Cardiac septum (tissue), 1 donor: ENCODE results near the gene AADACL3. TPM values are rescaled to one million over a fixed set of nuclear protein-coding genes. Genes with fewer than 3 reads are reported as not detected.
"Not testable (repeated sequence)": the region's sequence is repeated elsewhere in the genome, so short reads cannot be mapped to it uniquely, and the experiment has no call there.

Experiments
- DNase-seq: peaks from one replicate; pipeline ENCODE4 v3.0.0-alpha.2; 2020; ENCODE audit warnings: low spot score
- intact Hi-C: fragments of 100-400 bp; cut with DNase I; formaldehyde crosslinking; loops from one replicate; pipeline ENCODE4 v1.14.0; 2022
- long read RNA-seq: library from polyadenylated mRNA; unstranded; transcript quantifications from one replicate; pipeline ENCODE4 v2.0.0, GENCODE V29; 2021
- total RNA-seq: library from RNA; stranded (reverse); fragmentation: NEBNext Ultra II Directional; extraction: Animal tissue kit (Norgen Biotek cat#: 25700); gene quantifications from one replicate; pipeline ENCODE4 v1.2.1, GENCODE V29; 2021
- donor health status: DM: no; HTN: no; CAD: no.

The AADACL3 gene, protein sequence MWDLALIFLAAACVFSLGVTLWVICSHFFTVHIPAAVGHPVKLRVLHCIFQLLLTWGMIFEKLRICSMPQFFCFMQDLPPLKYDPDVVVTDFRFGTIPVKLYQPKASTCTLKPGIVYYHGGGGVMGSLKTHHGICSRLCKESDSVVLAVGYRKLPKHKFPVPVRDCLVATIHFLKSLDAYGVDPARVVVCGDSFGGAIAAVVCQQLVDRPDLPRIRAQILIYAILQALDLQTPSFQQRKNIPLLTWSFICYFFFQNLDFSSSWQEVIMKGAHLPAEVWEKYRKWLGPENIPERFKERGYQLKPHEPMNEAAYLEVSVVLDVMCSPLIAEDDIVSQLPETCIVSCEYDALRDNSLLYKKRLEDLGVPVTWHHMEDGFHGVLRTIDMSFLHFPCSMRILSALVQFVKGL
- total RNA-seq = not detected
- long read RNA-seq = 0 reads

DNA sequence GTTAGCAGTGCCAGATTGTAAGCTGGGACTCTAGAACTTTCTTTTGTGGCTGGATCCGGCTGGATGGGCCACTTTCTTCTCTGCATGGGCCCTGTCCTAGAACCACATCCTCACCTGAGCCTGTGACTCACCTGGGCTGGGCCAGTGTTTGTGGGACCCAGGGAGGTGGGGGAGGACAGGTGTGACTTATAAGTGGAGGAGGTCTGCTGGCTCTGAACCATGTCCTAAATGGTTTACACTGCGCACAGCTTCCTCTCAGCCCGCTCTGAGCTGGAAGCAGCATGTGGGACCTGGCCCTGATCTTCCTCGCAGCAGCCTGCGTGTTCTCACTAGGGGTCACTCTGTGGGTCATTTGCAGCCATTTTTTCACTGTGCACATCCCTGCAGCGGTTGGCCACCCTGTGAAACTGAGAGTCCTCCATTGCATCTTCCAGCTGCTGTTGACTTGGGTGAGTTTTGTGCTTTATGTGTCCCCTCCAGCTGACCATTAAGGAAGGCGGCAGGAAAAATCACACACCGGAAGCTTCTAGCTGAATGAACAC lies at the start of gene AADACL3:
Gene AADACL3, plus strand, starts transcription at position 215 of the 542 bp plus-strand sequence. Its CDS starts 67 bp downstream, at position 282.
- intact Hi-C loops = no loop called here
- DNase-seq = no peak

DNA sequence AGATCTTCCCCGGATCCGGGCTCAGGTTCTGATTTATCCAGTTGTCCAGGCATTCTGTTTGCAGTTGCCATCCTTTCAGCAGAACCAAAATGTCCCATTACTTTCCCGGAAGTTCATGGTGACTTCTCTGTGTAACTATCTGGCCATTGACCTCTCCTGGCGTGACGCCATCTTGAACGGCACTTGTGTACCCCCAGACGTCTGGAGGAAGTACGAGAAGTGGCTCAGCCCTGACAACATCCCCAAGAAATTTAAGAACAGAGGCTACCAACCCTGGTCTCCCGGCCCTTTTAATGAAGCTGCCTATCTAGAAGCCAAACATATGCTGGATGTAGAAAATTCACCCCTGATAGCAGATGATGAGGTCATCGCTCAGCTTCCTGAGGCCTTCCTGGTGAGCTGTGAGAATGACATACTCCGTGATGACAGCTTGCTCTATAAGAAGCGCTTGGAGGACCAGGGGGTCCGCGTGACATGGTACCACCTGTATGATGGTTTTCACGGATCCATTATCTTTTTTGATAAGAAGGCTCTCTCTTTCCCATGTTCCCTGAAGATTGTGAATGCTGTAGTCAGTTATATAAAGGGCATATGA lies 49.7 kb upstream of the AADACL3 start:
- DNase-seq = no peak
- intact Hi-C loops = no loop called here

DNA sequence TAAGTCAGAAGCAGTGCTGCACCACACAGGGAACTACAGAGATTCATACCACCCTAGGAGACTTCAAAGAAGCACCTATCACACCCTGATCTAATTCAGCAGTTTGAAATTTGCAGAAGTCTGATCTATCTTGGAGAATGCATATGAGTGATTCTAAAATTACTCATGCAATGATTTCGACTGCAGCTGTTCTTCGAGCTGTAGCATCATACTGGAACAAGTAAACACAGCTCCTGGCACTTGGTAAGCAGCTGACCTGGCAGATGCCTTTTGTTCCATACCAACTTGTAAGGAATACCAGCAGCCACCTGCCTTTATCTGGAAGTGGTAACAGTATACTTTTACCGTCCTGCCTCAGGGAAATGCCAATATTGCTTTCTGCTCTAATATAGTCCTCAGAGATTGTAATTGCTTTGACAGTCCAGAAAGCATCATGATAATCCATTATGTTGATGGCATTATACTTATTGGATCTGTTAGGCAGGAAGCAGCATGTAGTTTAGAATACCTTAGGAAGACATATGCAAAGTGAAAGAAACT lies 46.3 kb upstream of the AADACL3 start:
- intact Hi-C loops = no loop called here
- DNase-seq = no peak

DNA sequence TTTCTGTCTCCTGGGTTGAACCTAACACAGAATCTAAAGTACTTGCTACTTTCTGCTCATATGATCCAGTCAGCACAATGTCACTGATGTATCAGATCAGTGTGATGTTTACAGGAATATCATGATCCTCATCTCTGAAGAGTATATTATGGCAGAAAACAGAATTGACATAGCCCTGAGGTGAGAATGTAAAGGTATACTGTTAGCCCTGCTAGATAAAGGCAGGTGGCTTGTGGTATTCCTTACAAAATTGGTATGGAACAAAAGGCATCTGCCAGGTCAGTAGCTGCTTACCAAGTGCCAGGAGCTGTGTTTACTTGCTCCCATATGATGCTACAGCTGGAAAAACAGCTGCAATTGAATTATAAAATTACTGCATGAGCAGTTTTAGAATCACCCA lies 41.6 kb upstream of the AADACL3 start:
- intact Hi-C loops = no loop called here
- DNase-seq = no peak

DNA sequence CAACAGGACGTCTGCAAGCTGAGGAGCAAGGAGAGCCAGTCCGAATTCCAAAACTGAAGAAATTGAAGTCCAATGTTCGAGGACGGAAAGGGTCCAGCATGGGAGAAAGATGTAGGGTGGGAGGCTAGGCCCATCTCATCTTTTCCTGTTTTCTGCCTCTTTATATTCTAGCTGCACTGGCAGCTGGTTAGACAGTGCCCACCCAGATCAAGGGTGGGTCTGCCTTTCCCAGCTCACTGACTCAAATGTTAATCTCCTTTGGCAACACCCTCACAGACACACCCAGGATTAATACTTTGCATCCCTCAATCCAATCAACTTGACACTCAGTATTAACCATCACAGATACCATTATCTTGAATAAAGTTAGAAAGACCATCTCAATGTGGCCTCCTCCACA lies 39.8 kb upstream of the AADACL3 start:
- intact Hi-C loops, DNase-seq: not testable (repeated sequence)

DNA sequence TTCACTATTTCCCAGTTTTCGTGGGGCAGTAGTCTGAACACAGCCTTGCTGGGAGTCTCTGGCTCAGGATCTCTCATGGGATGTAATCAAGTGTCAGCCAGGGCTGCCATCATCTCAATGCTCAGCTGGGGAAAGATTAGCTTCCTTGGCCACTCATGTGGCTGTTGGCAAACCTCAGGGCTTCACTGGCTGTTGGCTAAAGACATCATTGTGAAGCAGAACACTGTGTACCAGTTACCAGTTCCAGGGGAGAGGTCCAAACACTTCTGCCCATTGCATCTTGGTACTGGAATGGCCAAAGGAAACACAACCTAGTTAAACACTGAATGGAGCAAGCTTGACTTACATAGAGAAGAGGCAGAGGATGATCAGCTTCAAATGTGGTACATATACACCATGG lies 38.3 kb upstream of the AADACL3 start:
- DNase-seq = no peak
- intact Hi-C loops = no loop called here

DNA sequence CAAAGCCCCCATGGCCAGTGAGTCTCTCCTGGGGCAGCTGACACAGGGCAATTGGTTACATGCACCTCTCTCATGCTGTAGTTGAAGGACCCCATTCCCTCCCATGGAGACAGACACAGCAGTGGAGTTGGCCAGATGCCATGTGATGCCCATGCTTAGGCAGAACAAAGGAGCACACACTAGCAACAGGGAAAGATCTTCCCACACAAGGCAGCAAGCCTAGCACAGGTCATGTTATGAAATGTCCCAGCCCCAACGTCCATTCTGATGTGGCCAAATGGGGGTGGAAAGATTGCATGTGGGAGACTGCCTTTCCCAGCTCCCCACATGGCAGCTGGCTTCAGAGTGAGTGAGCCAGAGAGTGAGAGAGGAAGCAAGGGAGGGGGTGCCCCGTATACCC lies 37.6 kb upstream of the AADACL3 start:
- no peak for DNase-seq
- intact Hi-C loops = no loop called here

DNA sequence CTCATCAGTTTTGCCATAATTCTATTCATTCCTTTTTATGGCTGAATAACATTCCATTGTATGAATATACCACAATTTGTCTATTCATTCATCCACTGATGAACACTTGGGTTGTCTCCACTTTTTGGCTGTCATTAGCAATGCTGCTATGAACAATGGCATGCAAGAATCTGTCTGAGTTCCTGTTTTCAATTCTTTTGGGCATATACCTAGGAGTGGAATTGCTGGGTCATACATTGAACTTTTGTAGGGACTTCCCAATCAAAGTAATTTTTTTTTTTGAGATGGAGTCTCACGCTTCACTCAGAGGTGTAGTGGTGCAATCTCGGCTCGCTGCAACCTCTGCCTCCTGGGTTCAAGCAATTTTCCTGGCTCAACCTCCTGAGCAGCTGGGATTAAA lies 37.1 kb upstream of the AADACL3 start:
- intact Hi-C loops = no loop called here
- no peak for DNase-seq

DNA sequence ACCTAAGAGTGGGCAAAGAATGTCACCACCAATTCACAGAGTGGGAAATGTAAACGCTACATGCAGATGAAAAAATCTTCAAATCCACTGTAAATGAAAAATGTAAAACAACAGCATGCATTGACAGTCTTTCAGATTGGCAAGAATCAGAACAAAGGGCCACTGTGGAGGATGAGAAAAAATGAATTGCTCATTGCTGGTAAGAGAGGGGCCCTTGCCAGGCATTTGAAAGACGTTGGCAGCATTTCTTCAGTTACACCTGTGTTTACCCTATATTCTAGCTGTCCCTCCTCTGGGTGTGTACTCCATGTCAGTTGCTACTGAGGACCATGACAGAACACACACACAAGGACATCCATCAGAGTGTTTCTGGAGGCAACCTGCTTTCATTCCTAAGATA lies 25.8 kb upstream of the AADACL3 start:
- no peak for DNase-seq
- intact Hi-C loops = no loop called here

DNA sequence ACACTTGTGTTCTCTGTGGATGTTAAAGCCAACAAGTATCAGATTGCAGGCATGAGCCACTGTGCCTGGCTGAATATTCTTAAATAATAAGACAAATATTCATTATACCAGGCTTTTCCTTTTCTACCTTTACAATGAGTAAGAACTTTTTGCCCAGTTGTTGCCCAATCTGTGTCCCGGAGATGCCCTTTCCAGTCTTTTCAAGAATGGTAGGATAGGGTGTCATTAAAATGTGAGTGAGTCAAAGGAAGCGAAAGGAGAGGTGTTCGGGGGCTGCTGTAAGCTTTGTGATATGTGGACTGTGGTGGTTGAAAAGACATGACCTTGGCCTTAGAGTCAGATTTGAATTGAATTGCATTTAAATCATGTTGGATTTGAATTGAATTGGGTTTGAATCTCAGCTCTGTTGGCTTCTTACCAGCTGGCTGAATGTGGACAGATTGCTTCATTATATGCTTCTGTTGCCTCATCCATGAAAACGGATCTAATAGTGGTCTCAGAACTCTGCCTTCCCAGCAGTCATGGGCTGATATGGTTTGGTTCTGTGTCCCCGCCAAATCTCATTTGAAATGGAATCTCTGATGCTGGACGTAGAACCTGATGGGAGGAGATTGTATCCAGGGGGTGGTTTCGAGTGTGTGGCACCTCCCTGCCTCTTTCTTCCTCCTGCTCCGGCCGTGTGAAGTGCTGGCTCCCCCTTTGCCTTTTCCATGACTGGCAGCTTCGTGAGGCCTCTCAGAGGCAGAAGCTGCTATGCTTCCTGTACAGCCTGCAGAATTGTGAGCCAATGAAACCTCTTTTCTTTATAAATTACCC lies 22.7 kb upstream of the AADACL3 start:
- intact Hi-C loops = no loop called here
- no peak for DNase-seq

DNA sequence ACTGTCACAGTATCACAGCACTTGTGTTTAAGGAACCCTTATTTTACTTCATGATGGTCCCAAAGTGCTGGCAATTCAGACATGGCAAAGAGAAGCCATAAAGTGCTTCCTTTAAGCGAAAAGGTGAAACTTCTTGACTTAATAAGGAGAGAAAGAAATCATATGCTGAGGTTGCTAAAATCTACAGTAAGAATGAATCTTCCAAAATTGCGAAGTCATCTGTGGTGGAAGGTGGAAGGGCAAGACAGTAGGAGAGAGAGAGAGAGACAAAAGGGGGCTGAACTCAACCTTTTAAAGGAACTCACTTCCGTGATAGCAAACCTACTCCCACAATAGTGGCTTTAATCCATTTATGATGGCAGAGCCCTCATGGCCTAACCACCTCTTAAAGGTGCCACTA lies 19.3 kb upstream of the AADACL3 start:
- DNase-seq = no peak
- intact Hi-C loops = no loop called here

DNA sequence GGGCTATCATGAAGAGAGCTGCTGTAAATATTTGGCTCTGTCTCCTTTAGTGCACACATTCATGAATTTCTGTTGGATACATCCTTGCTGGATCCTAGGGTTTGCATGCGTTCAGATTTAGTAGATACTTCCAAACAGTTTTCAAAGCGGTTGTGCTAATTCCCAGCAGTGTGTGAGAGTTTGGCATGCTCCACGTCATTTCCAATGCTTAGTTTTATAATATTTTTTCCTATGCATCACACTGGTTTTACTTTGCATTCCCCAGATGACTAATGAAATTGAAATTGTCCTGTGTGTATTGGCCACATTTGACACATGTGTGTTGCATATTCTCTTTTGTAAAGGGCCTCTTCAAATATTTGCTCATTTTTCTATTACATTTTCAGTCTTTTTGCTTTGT lies 18.5 kb upstream of the AADACL3 start:
- DNase-seq = no peak
- intact Hi-C loops = no loop called here

DNA sequence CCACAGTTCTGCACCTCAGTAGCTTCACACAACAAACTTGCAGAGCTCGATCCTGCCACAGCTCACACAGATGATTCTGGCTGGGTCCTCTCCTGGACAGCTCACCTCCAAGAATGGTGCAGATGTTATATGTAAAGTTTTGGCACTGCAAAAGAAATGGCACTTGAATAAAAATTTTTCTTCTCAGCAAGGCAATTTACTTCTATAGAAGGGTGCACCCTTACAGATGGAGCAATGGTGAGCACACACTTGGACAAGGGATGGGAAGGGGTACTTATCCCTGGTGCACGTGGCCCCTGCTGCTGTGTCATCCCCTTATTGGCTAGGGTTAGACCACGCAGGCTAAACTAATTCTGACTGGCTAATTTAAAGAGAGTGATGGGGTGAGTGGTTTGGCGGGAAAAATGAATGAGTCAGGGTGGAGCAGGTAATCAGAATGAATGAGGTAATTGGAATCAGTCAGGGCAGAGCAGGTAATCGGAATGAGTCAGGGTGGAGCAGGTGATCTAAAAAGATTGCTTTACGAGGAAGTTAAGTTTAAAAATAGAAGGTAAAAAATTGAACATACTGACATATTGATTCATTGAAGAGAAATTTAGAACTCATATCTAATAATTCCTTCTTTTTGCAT lies 12.0 kb upstream of the AADACL3 start:
- DNase-seq = no peak
- intact Hi-C loops = no loop called here

DNA sequence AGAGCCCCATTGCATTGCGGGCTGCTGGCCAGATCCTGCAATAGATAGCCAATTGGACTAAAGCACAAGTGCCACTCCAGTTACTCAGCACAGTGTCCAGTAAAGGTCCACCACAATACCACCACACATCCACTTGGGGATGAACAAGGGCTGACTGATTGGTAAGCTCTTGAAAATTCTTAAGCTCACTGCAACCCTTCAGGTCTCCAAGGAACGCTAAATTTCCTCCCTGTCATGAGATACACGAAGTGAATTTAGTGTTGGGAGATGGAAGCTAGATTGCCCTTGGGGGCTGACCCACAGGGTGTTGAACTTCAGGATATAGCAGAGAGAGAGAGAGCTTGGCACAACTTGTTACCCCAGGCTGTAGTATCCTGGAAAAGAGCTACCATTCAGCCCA lies 9.8 kb upstream of the AADACL3 start:
- no peak for DNase-seq
- intact Hi-C loops = no loop called here

DNA sequence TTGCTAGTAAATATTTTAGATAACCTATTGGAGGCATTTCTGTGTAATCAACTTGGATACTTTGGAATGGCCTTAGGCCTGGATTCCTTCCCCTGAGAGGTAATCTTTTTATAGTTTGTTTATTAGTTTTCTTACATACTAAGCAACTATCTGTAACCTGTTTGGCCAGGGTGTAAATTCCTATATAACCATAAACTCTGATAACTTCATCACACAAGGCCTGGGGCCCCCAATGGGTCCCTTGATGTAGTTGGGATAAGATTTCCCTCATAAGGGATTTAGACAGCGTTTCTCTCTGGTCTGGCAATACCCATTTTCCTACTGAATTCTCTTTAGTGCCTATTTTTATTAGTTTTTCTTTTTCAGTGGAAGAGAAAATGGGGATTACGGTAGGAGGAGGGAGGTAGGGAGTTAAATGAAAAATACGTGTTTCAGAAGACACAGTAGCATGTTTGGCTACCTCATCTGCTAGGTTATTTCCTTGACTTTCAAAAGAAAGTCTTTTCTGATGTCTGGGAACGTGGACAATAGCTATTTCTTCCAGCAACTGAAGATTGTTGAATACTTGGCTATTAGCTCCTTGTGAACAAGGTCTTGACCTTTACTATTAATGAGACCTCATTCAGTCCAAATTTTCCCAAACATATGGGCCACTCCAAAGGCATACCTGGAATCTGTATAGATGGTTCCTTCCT lies 7.4 kb upstream of the AADACL3 start:
- intact Hi-C loops = no loop called here
- DNase-seq = no peak

DNA sequence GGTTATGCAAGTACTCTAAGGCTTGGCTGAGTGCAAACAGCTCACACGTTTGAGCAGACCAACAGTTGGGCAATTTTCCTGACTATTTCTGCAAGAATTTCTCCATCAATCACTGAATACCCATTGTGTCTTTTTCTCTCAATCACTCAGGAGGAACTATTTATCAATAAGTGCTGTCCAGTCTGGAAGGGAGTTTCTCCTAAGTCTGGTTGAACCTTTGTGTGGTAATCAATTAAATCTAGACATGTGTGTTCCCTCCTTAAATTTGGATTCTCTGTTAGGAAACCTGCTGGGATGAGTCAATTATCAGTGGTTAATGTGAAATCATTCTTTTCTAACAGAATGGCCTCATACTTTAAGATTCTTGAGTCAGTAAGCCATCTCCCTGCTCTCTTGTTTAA lies 6.8 kb upstream of the AADACL3 start:
- intact Hi-C loops = no loop called here
- DNase-seq = no peak

DNA sequence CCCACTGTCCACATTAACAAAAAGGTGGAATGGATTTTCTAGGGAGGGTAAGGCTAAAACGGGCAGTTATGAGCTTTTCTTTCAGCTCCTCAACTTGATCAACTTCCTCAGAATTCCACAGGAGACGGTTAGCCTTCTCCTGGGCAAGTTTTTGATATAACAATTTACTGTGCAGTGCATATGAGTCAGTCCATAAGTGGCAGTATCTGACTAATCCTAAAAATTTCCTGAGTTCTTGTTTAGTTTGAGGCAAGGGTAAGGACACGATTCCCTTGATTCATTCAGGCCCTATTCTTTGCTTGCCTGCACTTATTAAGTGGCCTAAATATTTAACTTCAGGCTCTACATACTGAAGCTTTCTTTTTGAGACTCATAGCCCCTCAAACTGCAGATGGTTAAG lies 6.2 kb upstream of the AADACL3 start:
- intact Hi-C loops = no loop called here
- DNase-seq = no peak

DNA sequence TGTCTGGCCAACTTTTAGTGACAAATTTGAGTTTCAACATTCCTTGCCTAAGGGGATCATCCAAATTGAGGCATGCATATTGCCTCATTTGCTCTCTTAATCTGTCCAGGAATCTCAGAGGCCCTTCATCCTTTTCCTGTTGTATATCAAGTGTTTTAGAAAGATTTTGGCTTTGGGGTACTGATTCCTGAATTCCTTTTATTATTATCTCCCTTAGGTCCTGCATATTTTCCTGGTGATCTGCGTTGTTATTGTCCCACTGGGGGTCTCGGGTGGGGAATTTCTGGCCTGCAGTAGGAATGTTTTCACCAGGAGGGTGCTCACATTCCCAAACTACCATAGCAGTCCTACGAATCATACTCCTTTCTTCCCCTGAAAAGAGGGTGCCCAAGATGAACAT lies 4.4 kb upstream of the AADACL3 start:
- DNase-seq = no peak
- intact Hi-C loops = no loop called here

DNA sequence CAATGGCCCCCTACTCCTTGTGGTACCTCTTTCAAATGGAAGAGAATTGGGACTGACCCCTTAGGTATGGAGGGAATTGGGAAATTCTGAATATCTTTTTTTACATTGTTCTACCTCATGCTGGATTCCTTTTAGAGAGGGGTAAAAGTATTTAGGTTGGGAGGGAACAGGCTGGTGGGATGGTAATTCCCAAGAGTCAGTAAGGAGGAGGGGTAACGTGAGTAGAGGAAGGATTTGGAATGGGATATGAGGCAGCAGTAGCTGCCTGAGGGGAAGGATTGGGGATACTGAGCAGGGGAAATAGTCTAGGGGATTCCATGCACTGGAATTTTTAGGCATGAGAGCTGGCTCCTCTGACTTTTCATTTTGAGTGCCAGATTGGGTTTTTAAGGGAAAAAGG lies 3.8 kb upstream of the AADACL3 start:
- intact Hi-C loops = no loop called here

More for the DNA sequence above, 3.8 kb upstream of the AADACL3 start:
- DNase-seq = no peak
